MM.1S (cell line): ENCODE measurements around the gene HIPK2.

Source experiments
- DNase-seq: peaks from one replicate; pipeline ENCODE4 v3.0.0-alpha.2; 2015
- H2AFZ ChIP-seq: fragments of 300-600 bp; sonication (generic); 2 replicates; pipeline ENCODE4 v1.6.0; 2016; ENCODE audit warnings: antibody characterized with exemption, low read length
- H3F3A ChIP-seq: fragments of 300-600 bp; sonication (generic); 2 replicates; pipeline ENCODE4 v1.6.1; 2016; ENCODE audit warnings: mild to moderate bottlenecking, antibody characterized with exemption, low read length, moderate library complexity, mixed read lengths; ENCODE audit not compliant: insufficient read depth
- H3K27ac ChIP-seq: fragments of 300-600 bp; sonication (generic); 2 replicates; pipeline ENCODE4 v1.5.1; 2016; ENCODE audit warnings: mild to moderate bottlenecking, low read length
- H3K27me3 ChIP-seq: fragments of 300-600 bp; sonication (generic); replicated peaks from 2 replicates; pipeline ENCODE4 v1.6.0; 2016; ENCODE audit warnings: low read length; ENCODE audit not compliant: insufficient read depth
- H3K36me3 ChIP-seq: fragments of 300-600 bp; sonication (generic); replicated peaks from 2 replicates; pipeline ENCODE4 v1.6.1; 2016; ENCODE audit warnings: mild to moderate bottlenecking, low read length, mixed read lengths; ENCODE audit not compliant: insufficient read depth
- H3K4me1 ChIP-seq: fragments of 300-600 bp; sonication (generic); 2 replicates; pipeline ENCODE4 v1.6.1; 2016; ENCODE audit warnings: low read length, mixed read lengths
- H3K4me2 ChIP-seq: fragments of 300-600 bp; sonication (generic); 2 replicates; pipeline ENCODE4 v1.6.0; 2016; ENCODE audit warnings: low read depth, low read length
- H3K4me3 ChIP-seq: fragments of 300-600 bp; sonication (generic); 2 replicates; pipeline ENCODE4 v1.5.1; 2016; ENCODE audit warnings: low read length, mixed read lengths
- H3K79me2 ChIP-seq: fragments of 300-600 bp; sonication (generic); 2 replicates; pipeline ENCODE4 v1.6.1; 2016; ENCODE audit warnings: mixed run types, low read length, mixed read lengths
- H3K9ac ChIP-seq: fragments of 300-600 bp; sonication (generic); 2 replicates; pipeline ENCODE4 v1.6.1; 2016; ENCODE audit warnings: low read length, mixed read lengths
- H3K9me2 ChIP-seq: fragments of 300-600 bp; sonication (generic); replicated peaks from 2 replicates; pipeline ENCODE4 v1.6.1; 2016; ENCODE audit warnings: mild to moderate bottlenecking, low read length, mixed read lengths; ENCODE audit not compliant: insufficient read depth
- H3K9me3 ChIP-seq: fragments of 300-600 bp; sonication (generic); replicated peaks from 2 replicates; pipeline ENCODE4 v1.6.1; 2016; ENCODE audit warnings: mild to moderate bottlenecking, low read length, mixed read lengths; ENCODE audit not compliant: insufficient read depth
- H4K20me1 ChIP-seq: fragments of 300-600 bp; sonication (generic); 2 replicates; pipeline ENCODE4 v1.6.1; 2016; ENCODE audit warnings: mild to moderate bottlenecking, low read length, moderate library complexity, mixed read lengths; ENCODE audit not compliant: insufficient read depth
- CTCF ChIP-seq: fragments of 300-600 bp; sonication (generic); IDR thresholded peaks from 2 replicates; pipeline ENCODE4 v1.5.1; 2016; ENCODE audit warnings: antibody characterized with exemption, low read length, mixed read lengths
- EZH2 ChIP-seq: fragments of 300-600 bp; sonication (generic); optimal IDR thresholded peaks from 2 replicates; pipeline ENCODE3; 2017; ENCODE audit warnings: low read depth, mild to moderate bottlenecking, antibody characterized with exemption, low read length, mixed read lengths
- EZH2phosphoT487 ChIP-seq: fragments of 300-600 bp; sonication (generic); IDR thresholded peaks from 2 replicates; pipeline ENCODE4 v1.6.1; 2018; ENCODE audit warnings: antibody characterized with exemption, low read length

The HIPK2 gene

DNA sequence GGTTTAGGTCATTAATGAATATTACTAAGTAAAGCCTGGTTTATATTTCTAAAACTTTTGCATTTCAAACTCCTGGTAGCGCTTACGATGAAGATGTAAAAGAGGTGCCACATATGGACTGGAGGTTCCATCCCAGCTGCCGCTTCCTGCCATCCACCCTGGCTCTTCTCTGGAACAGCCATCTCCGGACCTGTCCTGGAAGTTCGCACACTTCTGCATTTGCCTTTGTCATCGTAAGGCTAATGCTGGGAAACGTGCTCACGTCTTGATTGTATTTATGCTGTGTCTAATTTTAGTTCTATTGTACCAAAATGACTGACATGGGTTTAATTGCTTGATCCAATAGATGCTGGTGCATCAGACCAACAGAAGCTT lies 103.1 kb downstream of the HIPK2 start:
- Histone ChIP-seq H3K79me2 (no peaks in the 10 kb centered on the region), H2AFZ (no peak overlapping the region), H3K9me2 (no peaks in the 10 kb centered on the region), H3K27ac (no peak overlapping the region), H3K4me1 (no peaks in the 10 kb centered on the region), H3K27me3 (no peaks in the 10 kb centered on the region), H3K4me3 (no peak overlapping the region), H3K9me3 (no peaks in the 10 kb centered on the region), H3K36me3 (no peaks in the 10 kb centered on the region), H3F3A (no peaks in the 10 kb centered on the region), H4K20me1 (no peaks in the 10 kb centered on the region), H3K9ac (no peak overlapping the region), H3K4me2 (no peak overlapping the region)
- TF ChIP-seq EZH2 (no peak), CTCF (no peak), EZH2phosphoT487 (no peak)
- DNase-seq: no peak

DNA sequence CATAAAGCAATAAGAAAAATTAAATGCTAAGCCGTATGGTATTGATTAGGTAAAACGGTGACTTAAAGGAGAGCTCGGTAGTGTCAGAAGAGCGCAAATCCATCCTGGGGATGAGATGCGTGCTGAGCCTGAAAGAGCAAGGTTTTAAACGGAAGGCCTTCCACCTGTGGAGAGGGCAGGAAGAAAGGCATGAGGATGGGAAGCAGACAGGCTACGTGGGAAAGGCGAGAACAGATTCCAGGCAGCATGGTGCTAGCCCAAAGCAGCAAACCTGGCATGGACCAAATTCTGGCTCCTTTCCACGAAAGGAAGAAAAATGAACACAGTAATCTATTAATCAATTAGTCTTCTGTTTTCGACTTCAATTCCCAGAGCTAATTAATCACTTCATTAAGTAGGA lies 103.5 kb downstream of the HIPK2 start:
- no peak for TF ChIP-seq EZH2phosphoT487
- Histone ChIP-seq H3K9me3 (no peaks in the 10 kb centered on the region), H3K4me3 (no peak overlapping the region), H3F3A (no peaks in the 10 kb centered on the region), H3K79me2 (no peaks in the 10 kb centered on the region), H3K4me2 (no peak overlapping the region), H3K27me3 (no peaks in the 10 kb centered on the region), H4K20me1 (no peaks in the 10 kb centered on the region), H3K36me3 (no peaks in the 10 kb centered on the region), H2AFZ (no peak overlapping the region), H3K9me2 (no peaks in the 10 kb centered on the region), H3K27ac (no peak overlapping the region), H3K4me1 (no peaks in the 10 kb centered on the region), H3K9ac (no peak overlapping the region)
- DNase-seq: no peak

GRCh38 chr7:139673762-139674161 lies 104.0 kb downstream of the HIPK2 start:
- H3K9me3 ChIP-seq: no peaks in the 10 kb centered on the region
- no peaks in the 10 kb centered on the region for H4K20me1 ChIP-seq
- no peak overlapping the region for H3K27ac ChIP-seq
- no peak for DNase-seq
- no peak overlapping the region for H3K4me3 ChIP-seq
- H3K4me2 ChIP-seq: no peak overlapping the region
- H2AFZ ChIP-seq: no peak overlapping the region
- no peak overlapping the region for H3K9ac ChIP-seq
- no peaks in the 10 kb centered on the region for H3K79me2 ChIP-seq
- H3K36me3 ChIP-seq: no peaks in the 10 kb centered on the region
- no peak for TF ChIP-seq EZH2phosphoT487
- H3K4me1 ChIP-seq: no peaks in the 10 kb centered on the region
- no peaks in the 10 kb centered on the region for H3K27me3 ChIP-seq
- no peaks in the 10 kb centered on the region for H3K9me2 ChIP-seq
- no peaks in the 10 kb centered on the region for H3F3A ChIP-seq

- H3K9me2 ChIP-seq: no peaks in the 10 kb centered on the region
- no peaks in the 10 kb centered on the region for H3K27me3 ChIP-seq
- no peak overlapping the region for H3K4me2 ChIP-seq
- H3K79me2 ChIP-seq: no peaks in the 10 kb centered on the region
- no peaks in the 10 kb centered on the region for H4K20me1 ChIP-seq
- H3K4me3 ChIP-seq: no peak overlapping the region
- no peak for DNase-seq
- no peak overlapping the region for H2AFZ ChIP-seq
- H3F3A ChIP-seq: no peaks in the 10 kb centered on the region
- H3K4me1 ChIP-seq: no peaks in the 10 kb centered on the region
- no peak overlapping the region for H3K9ac ChIP-seq
- no peak overlapping the region for H3K27ac ChIP-seq
- no peaks in the 10 kb centered on the region for H3K36me3 ChIP-seq
- TF ChIP-seq EZH2: no peak
- no peak for TF ChIP-seq EZH2phosphoT487
- no peak for TF ChIP-seq CTCF
- no peaks in the 10 kb centered on the region for H3K9me3 ChIP-seq
These were observed 104.6 kb downstream of the HIPK2 start for GRCh38 chr7:139673230-139673629.
